Osteocyte (in vitro differentiated cells): ENCODE measurements around the gene CMIP. TPM values are rescaled to one million over a fixed set of nuclear protein-coding genes. Genes with fewer than 3 reads are reported as not detected.

Source experiments
- DNase-seq: peaks from one replicate; pipeline ENCODE4 v3.0.0; 2021; ENCODE audit warnings: mixed read lengths; ENCODE audit not compliant: unreplicated experiment; ENCODE audit errors: extremely low spot score
- H3K27ac Mint-ChIP-seq: one replicate; pipeline ENCODE4 v1.8.0; 2021; ENCODE audit warnings: mild to moderate bottlenecking, mixed read lengths; ENCODE audit not compliant: unreplicated experiment
- H3K27me3 Mint-ChIP-seq: one replicate; pipeline ENCODE4 v1.8.0; 2021; ENCODE audit warnings: mixed read lengths; ENCODE audit not compliant: unreplicated experiment
- H3K36me3 Mint-ChIP-seq: one replicate; pipeline ENCODE4 v1.8.0; 2021; ENCODE audit warnings: mixed read lengths; ENCODE audit not compliant: unreplicated experiment
- H3K4me1 Mint-ChIP-seq: one replicate; pipeline ENCODE4 v1.8.0; 2021; ENCODE audit warnings: mixed read lengths; ENCODE audit not compliant: unreplicated experiment
- H3K4me3 Mint-ChIP-seq: one replicate; pipeline ENCODE4 v1.8.0; 2021; ENCODE audit warnings: mild to moderate bottlenecking, moderate library complexity, mixed read lengths; ENCODE audit not compliant: unreplicated experiment
- H3K9me3 Mint-ChIP-seq: one replicate; pipeline ENCODE4 v1.8.0; 2021; ENCODE audit warnings: mixed read lengths; ENCODE audit not compliant: unreplicated experiment
- CTCF ChIP-seq: fragments of 200-600 bp; sonication (generic); IDR thresholded peaks from 2 replicates; pipeline ENCODE4 v1.5.0; 2021; ENCODE audit warnings: antibody characterized with exemption, mild to moderate bottlenecking, moderate library complexity
- microRNA-seq: library from miRNA; unstranded; fragments of <30 nt; microRNA quantifications from one replicate; pipeline ENCODE4 v1.1.0, GENCODE V29; 2020; ENCODE audit not compliant: unreplicated experiment
- total RNA-seq: library from RNA; stranded (reverse); gene quantifications from 2 replicates; pipeline ENCODE4 v1.2.1, GENCODE V29; 2021

Gene CMIP
- total RNA-seq, 1 donor from 2014 or later: 38.0 TPM

DNA sequence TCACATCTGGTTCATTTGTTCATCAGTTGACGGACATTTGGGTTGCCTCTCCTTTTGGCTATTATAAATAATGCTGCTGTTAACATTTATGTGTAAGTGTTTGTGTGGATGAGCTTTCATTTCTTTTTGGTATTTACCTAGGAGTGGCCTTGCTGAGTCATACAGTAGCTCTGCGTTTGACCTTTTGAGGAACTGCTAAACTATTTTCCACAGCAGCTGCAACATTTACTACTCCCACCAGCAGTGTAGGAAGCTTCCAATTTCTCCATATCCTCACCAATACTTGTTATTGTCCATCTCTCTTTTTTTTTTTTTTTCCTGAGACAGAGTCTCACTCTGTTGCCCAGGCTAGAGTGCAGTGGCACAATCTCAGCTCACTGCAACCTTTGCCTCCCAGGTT, 313.8 kb downstream of the CMIP start:
- Mint-ChIP-seq H3K27me3 (peaks cover 9% of the 10 kb centered on the region), H3K36me3 (no peaks in the 10 kb centered on the region), H3K4me3 (no peak overlapping the region), H3K9me3 (no peaks in the 10 kb centered on the region), H3K4me1 (no peaks in the 10 kb centered on the region), H3K27ac (no peak overlapping the region)
- no peak for DNase-seq
- TF ChIP-seq CTCF: no peak

Small RNAs within 50 kb of the gene (microRNA-seq; reads per million reads assigned to microRNA genes)
- not detected for gene MIR6504
- gene MIR7854: not detected

Other genes with a start within 250 kb of the CMIP start
- not detected in 2 replicates for gene BCO1, start 206.1 kb upstream of the CMIP start, total RNA-seq
- 9.2 and 11.9 TPM in 2 replicates for gene GAN, start 129.8 kb upstream of the CMIP start, total RNA-seq